ENCODE data around the gene KCNK6. TPM values are rescaled to one million over a fixed set of nuclear protein-coding genes. Genes with fewer than 3 reads are reported as not detected.

The KCNK6 gene
- total and polyA plus RNA-seq, 7 donors, result 0.21 to 0.69 (median 0.54) TPM

GRCh38 chr19:38378866-38379265, 59.2 kb downstream of the KCNK6 start:
- Histone ChIP-seq H3K27ac (no peak overlapping the region), H3K9me3 (no peaks in the 10 kb centered on the region), H3K4me1 (peaks cover 25% of the 10 kb centered on the region), H3K36me3 (ENCODE audit: insufficient read depth in 1 of 2, low read depth in 1 of 2) (peaks cover 22 to 77% of the 10 kb centered on the region in 2 donors), H3K27me3 (ENCODE audit: insufficient read depth in 3 of 3, low read length in 2 of 3) (peaks cover 0 to 3% (median 0%) of the 10 kb centered on the region in 3 donors), H3K4me3 (no peak overlapping the region)
- no peak for TF ChIP-seq CTCF (IDR thresholded peaks at IDR 0.05)
- DNase-seq, result no peak
- ATAC-seq, result no peak
- 89 to 97% (median 92%) methylated on average over 10 of the region's 10 CpGs for WGBS, 3 donors
- intact Hi-C loops (cut with DNase I), result no loop called here

GRCh38 chr19:38381138-38381537, 61.5 kb downstream of the KCNK6 start:
- 88 to 95% (median 90%) methylated on average over 9 of the region's 9 CpGs for WGBS, 3 donors
- peaks cover 30 to 99% of the 10 kb centered on the region in 2 donors for H3K36me3 ChIP-seq (ENCODE audit: insufficient read depth in 1 of 2, low read depth in 1 of 2)
- H3K27me3 ChIP-seq (ENCODE audit: insufficient read depth in 3 of 3, low read length in 2 of 3), result peaks cover 0 to 3% (median 0%) of the 10 kb centered on the region in 3 donors
- DNase-seq, result no peak
- peaks cover 20% of the 10 kb centered on the region for H3K4me1 ChIP-seq
- intact Hi-C loops (cut with DNase I), result no loop called here
- no peak for ATAC-seq
- H3K27ac ChIP-seq, result no peak overlapping the region
- TF ChIP-seq CTCF (IDR thresholded peaks at IDR 0.05), result no peak
- no peak overlapping the region for H3K4me3 ChIP-seq
- H3K9me3 ChIP-seq, result no peaks in the 10 kb centered on the region

Other genes starting within 250 kb of the KCNK6 start
- not detected for gene DPF1, start 95.6 kb upstream of the KCNK6 start, total RNA-seq
- gene DPF1, start 95.6 kb upstream of the KCNK6 start, polyA plus RNA-seq, result under 1 TPM; 0.07 to 0.17 (median 0.16) TPM
- 10 to 100 TPM in 3 of 4 donors, 1 to 10 TPM in 1; 9.2 to 17.0 (median 11.3) TPM for gene PPP1R14A, start 63.5 kb upstream of the KCNK6 start, total RNA-seq
- 10 to 100 TPM in 2 of 3 donors, 1 to 10 TPM in 1; 9.9 to 18.7 (median 12.1) TPM for gene PPP1R14A, start 63.5 kb upstream of the KCNK6 start, polyA plus RNA-seq
- 1 to 10 TPM in 2 of 4 donors, under 1 TPM in 2; 0.95 to 2.2 (median 1.2) TPM for gene SPINT2, start 55.3 kb upstream of the KCNK6 start, total RNA-seq
- 1 to 10 TPM in 1 of 3 donors, under 1 TPM in 2; 0.49 to 1.1 (median 0.59) TPM for gene SPINT2, start 55.3 kb upstream of the KCNK6 start, polyA plus RNA-seq
- 1 to 10 TPM in 2 of 4 donors, not detected in 2; 3.4 to 3.7 TPM for gene C19orf33, start 15.6 kb upstream of the KCNK6 start, total RNA-seq
- gene C19orf33, start 15.6 kb upstream of the KCNK6 start, polyA plus RNA-seq, result 1 to 10 TPM; 3.7 to 7.1 (median 6.5) TPM
- gene YIF1B, start 3.9 kb upstream of the KCNK6 start, total RNA-seq, result 10 to 100 TPM; 20.1 to 27.2 (median 21.6) TPM
- 10 to 100 TPM; 38.8 to 57.7 (median 42.7) TPM for gene YIF1B, start 3.9 kb upstream of the KCNK6 start, polyA plus RNA-seq
- 1 to 10 TPM in 3 of 4 donors, under 1 TPM in 1; 0.81 to 2.1 (median 1.6) TPM for gene CATSPERG, start 16.0 kb downstream of the KCNK6 start, total RNA-seq
- gene CATSPERG, start 16.0 kb downstream of the KCNK6 start, polyA plus RNA-seq, result 1 to 10 TPM in 2 of 3 donors, under 1 TPM in 1; 0.75 to 2.6 (median 1.5) TPM
- 100 to 1,000 TPM; 348 to 889 (median 587) TPM for gene PSMD8, start 54.7 kb downstream of the KCNK6 start, total RNA-seq
- 1,000 to 10,000 TPM in 1 of 3 donors, 100 to 1,000 TPM in 2; 719 to 1,414 (median 791) TPM for gene PSMD8, start 54.7 kb downstream of the KCNK6 start, polyA plus RNA-seq
- under 1 TPM in 2 of 4 donors, not detected in 2; 0.18 to 0.34 TPM for gene GGN, start 68.2 kb downstream of the KCNK6 start, total RNA-seq
- under 1 TPM in 2 of 3 donors, not detected in 1; 0.04 to 0.21 TPM for gene GGN, start 68.2 kb downstream of the KCNK6 start, polyA plus RNA-seq
- 1 to 10 TPM in 3 of 4 donors, under 1 TPM in 1; 0.69 to 2.1 (median 1.5) TPM for gene SPRED3, start 68.9 kb downstream of the KCNK6 start, total RNA-seq
- gene SPRED3, start 68.9 kb downstream of the KCNK6 start, polyA plus RNA-seq, result 1 to 10 TPM in 1 of 3 donors, under 1 TPM in 2; 0.01 to 1.0 (median 0.10) TPM
- gene FAM98C, start 83.2 kb downstream of the KCNK6 start, total RNA-seq, result 1 to 10 TPM; 1.1 to 4.5 (median 1.4) TPM
- gene FAM98C, start 83.2 kb downstream of the KCNK6 start, polyA plus RNA-seq, result 1 to 10 TPM; 1.4 to 6.6 (median 1.8) TPM
- gene RASGRP4, start 106.4 kb downstream of the KCNK6 start, total RNA-seq, result 1 to 10 TPM in 1 of 4 donors, under 1 TPM in 3; 0.44 to 2.0 (median 0.80) TPM
- gene RASGRP4, start 106.4 kb downstream of the KCNK6 start, polyA plus RNA-seq, result under 1 TPM; 0.17 to 0.31 (median 0.25) TPM
- 1,000 to 10,000 TPM in 2 of 4 donors, 100 to 1,000 TPM in 2; 572 to 1,211 (median 883) TPM for gene RYR1, start 113.8 kb downstream of the KCNK6 start, total RNA-seq
- gene RYR1, start 113.8 kb downstream of the KCNK6 start, polyA plus RNA-seq, result 100 to 1,000 TPM in 2 of 3 donors, 10 to 100 TPM in 1; 56.0 to 278 (median 122) TPM

Data from psoas muscle (tissue), 8 donors.